ENCODE measurements around the gene MEX3C.

The MEX3C gene

GRCh38 chr18:51192696-51193095, 4.8 kb downstream of the MEX3C start:
- DNase-seq (ENCODE audit: extremely low spot score, insufficient read length, low read depth) (no peak), FAIRE-seq (peak; percentile 9)

GRCh38 chr18:51192026-51192425, 5.5 kb downstream of the MEX3C start:
- FAIRE-seq: no peak
- DNase-seq (ENCODE audit: extremely low spot score, insufficient read length, low read depth): no peak

DNA sequence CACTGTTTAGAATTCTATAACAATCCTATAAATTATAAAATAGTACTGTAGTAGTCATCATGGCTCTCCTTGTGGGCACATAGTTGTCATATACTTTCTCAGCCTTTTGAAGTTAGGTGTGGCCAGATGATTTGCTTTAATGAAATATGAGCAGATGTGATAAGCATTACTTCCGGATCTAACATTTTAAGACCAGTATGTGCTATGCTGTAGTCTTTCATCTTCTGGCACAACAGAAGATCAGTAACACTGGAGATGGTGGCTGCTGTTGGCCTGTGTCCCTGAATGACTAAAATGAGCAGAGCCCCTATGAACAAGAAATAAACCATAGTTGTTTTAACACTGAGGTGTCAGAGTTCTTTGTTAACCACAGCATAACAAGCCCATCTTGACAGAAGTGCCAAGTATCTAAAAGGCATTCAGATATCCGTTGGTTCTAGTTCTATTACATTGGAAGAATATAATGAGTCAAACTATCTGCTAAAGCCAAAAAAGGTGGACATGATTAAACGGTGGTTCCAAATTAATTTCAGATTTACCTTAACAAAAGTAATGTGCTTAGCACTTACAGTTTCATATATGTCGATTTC, 6.3 kb downstream of the MEX3C start:
- no peak for DNase-seq (ENCODE audit: extremely low spot score, insufficient read length, low read depth)
- FAIRE-seq: peak; percentile 72

- FAIRE-seq: no peak
- no peak for DNase-seq (ENCODE audit: extremely low spot score, insufficient read length, low read depth)
These were observed 7.5 kb downstream of the MEX3C start for GRCh38 chr18:51190000-51190399.

- FAIRE-seq (peak; percentile 61), DNase-seq (ENCODE audit: extremely low spot score, insufficient read length, low read depth) (no peak)
These were observed 9.3 kb downstream of the MEX3C start for GRCh38 chr18:51188024-51188701.

DNA sequence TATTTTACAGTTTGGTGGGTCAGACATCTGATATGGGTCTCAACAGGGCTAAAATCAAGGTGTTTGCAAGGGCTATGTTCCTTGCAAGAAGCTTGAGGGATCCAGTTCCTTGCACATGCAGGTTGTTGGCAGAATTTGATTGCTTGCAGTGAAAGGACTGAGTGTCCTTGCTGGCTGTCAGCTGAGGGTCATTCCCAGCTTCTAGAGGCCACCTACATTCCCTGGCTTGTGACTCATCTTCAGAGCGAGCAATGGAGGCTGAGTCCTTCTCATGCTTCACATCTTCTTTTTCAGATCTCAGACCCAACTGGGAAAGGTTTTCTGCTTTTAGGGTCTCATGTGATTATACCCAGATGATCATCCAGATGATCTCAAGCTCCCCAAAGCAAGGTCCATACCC, 12.4 kb downstream of the MEX3C start:
- DNase-seq (ENCODE audit: extremely low spot score, insufficient read length, low read depth) (no peak), FAIRE-seq (no peak)

DNA sequence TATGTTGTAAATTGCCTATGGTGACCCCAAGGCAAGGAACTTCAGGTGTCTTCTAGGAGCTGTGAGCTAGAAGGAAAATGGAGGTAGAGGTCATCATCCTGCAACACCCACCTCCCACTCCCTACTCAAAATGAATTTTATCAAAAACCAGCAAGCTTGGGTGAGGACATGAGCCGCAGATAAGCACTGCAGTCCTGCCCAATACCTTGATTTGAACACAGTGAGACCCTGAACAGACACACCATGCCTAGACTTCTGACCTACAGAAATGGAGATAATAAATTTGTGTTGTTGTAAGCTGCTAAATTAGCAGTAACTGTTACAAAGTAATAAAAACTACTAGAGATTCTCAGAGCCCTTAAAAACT, 13.4 kb downstream of the MEX3C start:
- no peak for FAIRE-seq
- no peak for DNase-seq (ENCODE audit: extremely low spot score, insufficient read length, low read depth)

GRCh38 chr18:51183372-51184090, 13.9 kb downstream of the MEX3C start:
- FAIRE-seq: no peak
- DNase-seq (ENCODE audit: extremely low spot score, insufficient read length, low read depth): no peak

DNA sequence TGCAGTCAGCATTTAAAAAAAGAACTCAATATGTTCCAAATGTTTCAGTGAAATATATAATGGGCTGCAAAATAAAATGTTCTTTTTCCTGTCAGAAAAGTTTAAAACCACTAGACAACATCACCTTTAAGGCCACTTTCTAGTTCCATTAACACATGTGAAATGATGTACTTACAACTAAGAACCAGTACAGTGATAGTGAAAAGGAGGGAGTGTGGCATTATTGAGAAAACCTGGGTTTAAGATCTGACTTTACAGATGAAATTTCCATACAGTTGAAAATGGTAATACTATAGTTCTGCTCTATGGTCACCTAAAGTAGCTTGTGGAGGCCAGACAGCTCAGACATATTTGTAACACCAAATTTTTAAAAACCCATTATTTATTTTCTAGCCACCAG, 14.7 kb downstream of the MEX3C start:
- no peak for FAIRE-seq

DNA sequence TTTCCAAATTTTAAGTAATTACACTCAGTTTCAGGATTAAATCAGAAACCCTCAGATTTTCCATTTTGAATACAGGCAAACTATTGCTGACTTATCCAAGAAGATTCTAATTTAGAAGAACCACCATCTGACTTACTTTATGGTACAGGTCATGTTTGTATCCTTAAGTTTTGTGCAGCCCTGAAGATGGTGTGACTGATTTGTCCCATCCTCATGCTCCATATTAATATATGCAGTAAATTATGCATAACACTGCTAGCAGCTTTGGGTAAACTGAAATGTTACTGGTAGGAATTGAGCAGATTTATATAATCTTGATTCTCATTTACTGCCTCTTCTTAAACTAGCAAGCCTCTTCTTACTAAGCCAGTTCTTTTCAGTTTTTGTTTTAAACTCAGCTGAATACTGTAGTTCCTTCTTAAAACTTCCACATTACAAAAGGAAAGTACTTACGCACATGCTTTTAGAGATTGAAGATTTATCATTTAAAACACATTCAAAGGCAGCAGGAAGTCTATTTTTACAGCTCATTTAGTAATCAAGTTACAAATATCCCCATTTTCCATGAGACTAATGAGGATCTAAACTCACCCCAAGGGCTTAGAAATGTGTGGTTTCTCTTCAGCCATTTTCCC, 25.7 kb downstream of the MEX3C start:
- FAIRE-seq (peak; percentile 69), DNase-seq (ENCODE audit: extremely low spot score, insufficient read length, low read depth) (no peak)

More for the DNA sequence above, 14.7 kb downstream of the MEX3C start:
- no peak for DNase-seq (ENCODE audit: extremely low spot score, insufficient read length, low read depth)

DNA sequence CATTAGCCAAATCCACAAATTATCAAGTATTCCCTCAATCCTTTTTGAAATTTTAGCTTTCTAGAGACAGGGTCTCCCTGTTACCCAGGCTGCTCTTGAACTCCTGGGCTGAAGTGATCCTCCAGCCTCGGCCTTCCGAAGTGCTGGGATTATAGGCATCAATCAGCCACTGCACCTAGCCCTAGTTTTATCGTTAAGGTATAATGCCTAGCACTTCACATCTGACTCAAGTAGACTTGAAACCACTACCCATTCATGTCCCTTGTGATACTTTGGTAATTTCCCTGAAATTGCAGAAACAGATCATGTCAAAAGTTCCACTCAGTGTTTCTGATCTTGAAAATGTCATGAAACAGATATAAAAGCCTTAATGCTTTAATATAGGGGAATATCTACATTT, 26.3 kb downstream of the MEX3C start:
- peak; percentile 18 for FAIRE-seq
- DNase-seq (ENCODE audit: extremely low spot score, insufficient read length, low read depth): no peak

GRCh38 chr18:51170664-51171063, 26.8 kb downstream of the MEX3C start:
- FAIRE-seq (no peak), DNase-seq (ENCODE audit: extremely low spot score, insufficient read length, low read depth) (no peak)

DNA sequence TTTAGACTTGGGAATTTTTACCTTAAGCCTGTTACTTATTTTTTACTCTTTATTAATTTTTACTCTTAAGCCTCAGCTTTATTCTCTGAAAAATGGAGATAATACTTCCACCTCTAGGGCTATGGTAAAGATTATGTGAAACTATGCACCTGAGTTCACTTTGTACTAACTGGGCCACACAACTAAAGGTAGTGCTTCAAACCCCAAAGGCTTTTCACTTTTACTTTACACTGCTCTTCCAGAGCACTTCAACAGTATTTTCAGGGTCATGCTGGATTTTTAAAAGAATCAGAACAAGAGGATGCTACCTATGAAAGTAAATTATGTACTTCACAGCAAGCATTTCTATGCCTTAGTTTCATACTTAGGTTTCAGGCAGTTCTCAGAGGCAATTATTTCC, 27.8 kb downstream of the MEX3C start:
- DNase-seq (ENCODE audit: extremely low spot score, insufficient read length, low read depth) (no peak), FAIRE-seq (peak; percentile 31)

- DNase-seq (ENCODE audit: extremely low spot score, insufficient read length, low read depth) (no peak), FAIRE-seq (peak; percentile 24)
These were observed 28.4 kb downstream of the MEX3C start for GRCh38 chr18:51168960-51169662.

DNA sequence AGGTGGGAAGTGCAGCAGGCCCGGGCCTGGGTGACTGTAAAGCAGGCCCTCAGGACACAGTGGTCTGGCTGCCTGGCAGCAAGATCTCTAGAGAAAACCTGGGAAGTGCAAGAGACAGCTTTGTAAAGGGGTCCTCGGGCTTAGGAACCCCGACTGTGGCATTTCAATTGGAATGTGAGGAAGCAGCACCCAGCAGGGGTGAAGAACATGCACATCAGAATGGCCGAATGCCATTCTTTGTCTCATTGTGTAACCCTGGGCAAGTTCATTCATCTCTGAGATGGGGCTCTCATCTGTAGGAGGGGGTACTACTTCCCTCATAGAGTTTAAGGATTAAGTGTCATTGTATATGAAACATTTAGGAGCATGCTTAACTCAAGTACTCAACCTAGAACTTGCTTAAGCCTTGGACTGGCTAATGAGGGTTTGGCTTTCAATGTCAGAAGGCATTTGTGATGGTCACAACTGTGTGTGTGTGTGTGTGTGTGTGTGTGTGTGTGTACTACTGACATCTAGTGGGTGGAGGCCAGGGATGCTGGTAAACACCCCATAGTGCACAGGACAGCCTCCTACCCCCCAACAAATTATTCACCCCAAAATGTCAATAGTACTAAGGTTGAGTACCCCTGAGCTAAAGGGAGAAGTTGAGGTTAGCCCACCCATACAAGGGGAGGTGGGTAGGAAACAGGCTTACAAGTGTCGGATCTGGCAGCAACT, 29.3 kb downstream of the MEX3C start:
- no peak for DNase-seq (ENCODE audit: extremely low spot score, insufficient read length, low read depth)
- peak; percentile 26 for FAIRE-seq

DNA sequence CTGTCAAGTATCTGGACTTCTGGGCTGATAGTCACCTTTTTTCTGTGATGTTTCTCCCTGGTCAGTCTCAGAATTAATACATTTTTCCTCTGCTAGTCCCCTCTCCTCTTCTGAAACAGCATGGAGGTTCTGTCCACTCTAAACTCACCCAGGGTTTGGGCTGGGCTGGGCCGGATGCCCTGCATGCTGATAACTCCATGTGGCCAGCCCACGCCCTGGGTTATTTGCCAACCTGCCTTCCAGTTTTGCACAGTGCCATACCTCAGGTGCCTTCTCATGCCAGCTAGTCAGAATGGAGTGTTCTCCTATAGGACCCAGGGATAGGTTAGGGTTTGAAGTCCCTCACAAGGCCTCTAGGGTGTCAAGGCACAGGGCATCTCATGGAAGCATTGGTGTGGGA, 32.2 kb downstream of the MEX3C start:
- DNase-seq (ENCODE audit: extremely low spot score, insufficient read length, low read depth): no peak
- no peak for FAIRE-seq

DNA sequence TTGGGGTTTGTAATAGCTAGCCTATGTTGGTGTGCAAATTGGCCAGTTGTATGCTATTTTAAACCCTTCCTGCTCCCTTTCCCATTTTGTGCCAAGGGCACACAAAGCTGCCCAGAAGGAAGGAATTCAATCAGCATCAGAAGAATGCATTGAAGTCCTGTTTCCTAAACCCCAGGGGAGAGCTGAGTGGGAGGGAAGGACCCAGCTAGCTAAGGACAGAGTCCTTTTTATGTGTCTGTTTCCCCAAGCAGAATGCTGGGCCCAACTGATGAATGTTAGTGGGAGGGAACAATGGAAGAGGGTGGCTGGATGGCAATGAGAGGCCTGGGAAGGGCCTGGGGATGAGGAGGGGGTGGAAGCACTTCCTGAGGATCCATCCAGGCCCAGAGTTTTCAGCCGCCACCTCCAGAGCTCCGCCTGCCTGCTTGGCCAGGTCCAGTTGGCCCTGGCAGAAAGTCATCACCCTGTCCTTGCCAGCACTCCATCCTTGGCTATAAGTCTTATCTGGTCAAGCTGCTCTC, 32.7 kb downstream of the MEX3C start:
- DNase-seq (ENCODE audit: extremely low spot score, insufficient read length, low read depth) (no peak), FAIRE-seq (no peak)

DNA sequence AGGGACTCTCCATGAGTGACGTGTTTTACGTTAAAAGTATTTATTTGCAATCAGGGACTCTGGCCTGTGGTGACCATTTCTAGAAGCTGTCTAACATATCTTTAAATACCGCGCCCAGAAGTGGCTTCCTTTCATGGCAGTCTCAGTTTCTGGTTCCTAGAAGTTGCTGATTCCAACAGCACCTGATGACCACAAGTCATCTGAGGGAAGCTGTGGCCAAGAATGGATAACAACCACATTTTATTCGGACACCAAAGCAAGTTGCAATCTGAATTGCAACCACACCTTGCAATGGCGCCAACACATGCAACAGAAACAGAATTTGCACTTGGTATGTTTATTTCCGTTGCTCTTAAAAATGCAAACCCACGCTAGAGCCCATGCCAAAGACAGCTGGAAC, 33.1 kb downstream of the MEX3C start:
- no peak for FAIRE-seq
- no peak for DNase-seq (ENCODE audit: extremely low spot score, insufficient read length, low read depth)

- no peak for DNase-seq (ENCODE audit: extremely low spot score, insufficient read length, low read depth)
- no peak for FAIRE-seq
These were observed 33.9 kb downstream of the MEX3C start for GRCh38 chr18:51163543-51163942.

DNA sequence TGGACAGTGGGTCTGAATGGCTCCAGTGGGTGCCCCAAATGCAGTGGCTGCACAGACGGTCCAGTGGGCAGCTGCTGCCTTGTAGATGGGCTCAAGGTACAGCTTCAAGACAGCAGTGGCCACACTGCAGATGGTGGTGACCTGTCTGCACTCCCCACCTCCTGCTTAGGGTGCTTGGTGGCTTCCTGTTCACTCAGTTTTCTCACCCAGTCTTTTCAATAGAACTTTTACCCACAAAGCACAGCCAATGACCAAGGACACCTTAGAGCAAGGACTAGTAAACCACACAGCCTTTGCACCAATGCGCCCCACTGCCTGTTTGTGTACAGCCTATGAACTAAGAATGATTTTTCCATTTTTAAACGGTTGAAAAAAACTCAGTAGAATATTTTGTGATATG, 34.9 kb downstream of the MEX3C start:
- DNase-seq (ENCODE audit: extremely low spot score, insufficient read length, low read depth): no peak
- no peak for FAIRE-seq

All from GM18507 (cell line).